ENCODE measurements around the gene TMEM132C.

TMEM132C gene

DNA sequence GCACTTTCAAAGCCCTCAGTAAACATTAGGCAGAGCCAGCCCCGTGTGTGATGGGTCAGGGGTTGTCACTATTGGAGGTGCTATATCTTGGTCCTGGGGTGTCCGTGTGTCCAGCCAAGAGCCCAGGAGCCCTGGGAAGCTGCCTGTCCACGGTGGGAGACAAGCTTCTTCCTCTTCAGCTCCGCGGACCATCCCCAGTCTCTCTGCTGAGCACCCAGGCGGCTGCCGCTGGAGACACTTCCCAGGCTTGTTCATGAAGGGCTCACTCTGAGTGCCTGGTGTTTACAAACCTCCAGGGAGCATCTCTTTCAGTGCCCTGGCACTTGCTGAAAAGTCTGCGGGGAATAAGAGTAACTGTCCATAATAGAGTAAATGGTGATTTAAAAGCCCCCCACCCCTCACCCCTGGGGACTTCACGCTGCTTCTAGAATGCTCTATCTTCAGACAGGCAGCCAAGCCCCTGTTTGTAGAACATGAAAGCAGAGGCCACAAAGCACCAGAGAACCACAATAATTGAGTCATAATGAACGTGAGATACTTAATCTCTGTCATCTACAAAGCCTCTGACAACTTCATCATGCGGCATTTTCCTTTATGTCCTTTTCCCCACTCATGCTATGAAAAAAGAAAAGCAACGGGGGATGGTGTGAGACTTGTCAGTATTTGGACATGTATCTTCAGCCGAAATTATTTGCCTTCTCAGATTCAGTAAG, 178.6 kb downstream of the TMEM132C start:
- ChIA-PET POLR2A (no interaction called here), CTCF (no interaction called here)
- TF ChIP-seq L3MBTL2 (conservative IDR thresholded peaks at IDR 0.05) (no peak), SUZ12 (IDR thresholded peaks at IDR 0.05) (no peak), FOXM1 (IDR thresholded peaks at IDR 0.05; ENCODE audit: borderline replicate concordance) (no peak), ZNF384 (IDR thresholded peaks at IDR 0.05) (no peak), SP1 (IDR thresholded peaks at IDR 0.05) (no peak), ELF4 (IDR thresholded peaks at IDR 0.05) (no peak), FOXK2 (IDR thresholded peaks at IDR 0.05) (no peak), HDGF (IDR thresholded peaks at IDR 0.05; ENCODE audit: borderline replicate concordance) (no peak), FOXA1 (IDR thresholded peaks at IDR 0.05) (no peak), TARDBP (IDR thresholded peaks at IDR 0.05) (no peak), CTBP1 (IDR thresholded peaks at IDR 0.05; ENCODE audit: borderline replicate concordance) (no peak), ARNT (IDR thresholded peaks at IDR 0.05) (no peak), PKNOX1 (IDR thresholded peaks at IDR 0.05) (no peak), BHLHE40 (IDR thresholded peaks at IDR 0.05; ENCODE audit: borderline replicate concordance) (no peak), LEF1 (IDR thresholded peaks at IDR 0.05; ENCODE audit: borderline replicate concordance) (no peak), NFRKB (IDR thresholded peaks at IDR 0.05) (no peak)
- DNase-seq (ENCODE audit: extremely low spot score) = no peak

GRCh38 chr12:128449146-128449894, 182.3 kb downstream of the TMEM132C start:
- ChIA-PET CTCF (no interaction called here), POLR2A (no interaction called here)
- DNase-seq (ENCODE audit: extremely low spot score) = no peak
- TF ChIP-seq SP1 (IDR thresholded peaks at IDR 0.05) (no peak), CTBP1 (IDR thresholded peaks at IDR 0.05; ENCODE audit: borderline replicate concordance) (no peak), SUZ12 (IDR thresholded peaks at IDR 0.05) (no peak), HDGF (IDR thresholded peaks at IDR 0.05; ENCODE audit: borderline replicate concordance) (no peak), NFRKB (IDR thresholded peaks at IDR 0.05) (no peak), L3MBTL2 (conservative IDR thresholded peaks at IDR 0.05) (no peak), BHLHE40 (IDR thresholded peaks at IDR 0.05; ENCODE audit: borderline replicate concordance) (no peak), FOXM1 (IDR thresholded peaks at IDR 0.05; ENCODE audit: borderline replicate concordance) (no peak), FOXA1 (IDR thresholded peaks at IDR 0.05) (no peak), ARNT (IDR thresholded peaks at IDR 0.05) (no peak), FOXK2 (IDR thresholded peaks at IDR 0.05) (no peak), LEF1 (IDR thresholded peaks at IDR 0.05; ENCODE audit: borderline replicate concordance) (no peak), TARDBP (IDR thresholded peaks at IDR 0.05) (no peak), ZNF384 (IDR thresholded peaks at IDR 0.05) (no peak), PKNOX1 (IDR thresholded peaks at IDR 0.05) (no peak), ELF4 (IDR thresholded peaks at IDR 0.05) (no peak)

- DNase-seq (ENCODE audit: extremely low spot score) = no peak
- ChIA-PET POLR2A (no interaction called here), CTCF (no interaction called here)
- TF ChIP-seq ARNT (IDR thresholded peaks at IDR 0.05) = no peak
- no peak for TF ChIP-seq LEF1 (IDR thresholded peaks at IDR 0.05; ENCODE audit: borderline replicate concordance)
- no peak for TF ChIP-seq HDGF (IDR thresholded peaks at IDR 0.05; ENCODE audit: borderline replicate concordance)
- no peak for TF ChIP-seq PKNOX1 (IDR thresholded peaks at IDR 0.05)
- TF ChIP-seq L3MBTL2 (conservative IDR thresholded peaks at IDR 0.05) = no peak
- no peak for TF ChIP-seq ELF4 (IDR thresholded peaks at IDR 0.05)
- no peak for TF ChIP-seq TARDBP (IDR thresholded peaks at IDR 0.05)
- TF ChIP-seq CTBP1 (IDR thresholded peaks at IDR 0.05; ENCODE audit: borderline replicate concordance) = no peak
- no peak for TF ChIP-seq FOXA1 (IDR thresholded peaks at IDR 0.05)
These were observed 183.8 kb downstream of the TMEM132C start for GRCh38 chr12:128450810-128451209.

- ChIA-PET POLR2A (no interaction called here), CTCF (no interaction called here)
- DNase-seq (ENCODE audit: extremely low spot score) = no peak
- TF ChIP-seq LEF1 (IDR thresholded peaks at IDR 0.05; ENCODE audit: borderline replicate concordance) (no peak), ARNT (IDR thresholded peaks at IDR 0.05) (no peak), CTBP1 (IDR thresholded peaks at IDR 0.05; ENCODE audit: borderline replicate concordance) (no peak)
These were observed 188.9 kb downstream of the TMEM132C start for GRCh38 chr12:128455851-128456250.

DNA sequence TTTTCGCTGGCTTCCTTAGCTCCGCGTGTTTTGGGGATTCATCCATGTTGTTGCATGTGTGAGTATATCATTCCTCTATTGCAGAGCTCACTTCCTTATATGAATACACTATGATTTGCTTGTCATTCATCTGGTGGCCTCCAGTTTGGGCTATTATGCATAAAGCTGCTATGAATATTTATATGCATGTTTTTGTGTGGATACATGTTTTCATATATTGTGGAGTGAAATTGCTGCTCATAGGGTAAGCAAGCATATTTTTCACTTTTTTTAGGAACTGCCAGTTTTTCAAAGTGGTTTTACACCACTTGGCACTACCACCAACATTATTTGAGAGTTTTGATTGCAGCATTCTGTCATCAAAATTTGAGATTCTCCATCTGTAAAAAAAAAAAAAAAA, 190.0 kb downstream of the TMEM132C start:
- ChIA-PET POLR2A (no interaction called here), CTCF (no interaction called here)
- no peak for TF ChIP-seq L3MBTL2 (conservative IDR thresholded peaks at IDR 0.05)
- no peak for TF ChIP-seq NFRKB (IDR thresholded peaks at IDR 0.05)
- TF ChIP-seq CTBP1 (IDR thresholded peaks at IDR 0.05; ENCODE audit: borderline replicate concordance) = no peak
- TF ChIP-seq ARNT (IDR thresholded peaks at IDR 0.05) = no peak
- TF ChIP-seq HDGF (IDR thresholded peaks at IDR 0.05; ENCODE audit: borderline replicate concordance) = no peak
- TF ChIP-seq SUZ12 (IDR thresholded peaks at IDR 0.05) = no peak
- TF ChIP-seq BHLHE40 (IDR thresholded peaks at IDR 0.05; ENCODE audit: borderline replicate concordance) = no peak
- no peak for TF ChIP-seq SP1 (IDR thresholded peaks at IDR 0.05)
- no peak for TF ChIP-seq PKNOX1 (IDR thresholded peaks at IDR 0.05)
- no peak for TF ChIP-seq ELF4 (IDR thresholded peaks at IDR 0.05)
- no peak for TF ChIP-seq FOXK2 (IDR thresholded peaks at IDR 0.05)
- no peak for TF ChIP-seq FOXA1 (IDR thresholded peaks at IDR 0.05)
- TF ChIP-seq TARDBP (IDR thresholded peaks at IDR 0.05) = no peak
- no peak for TF ChIP-seq LEF1 (IDR thresholded peaks at IDR 0.05; ENCODE audit: borderline replicate concordance)
- TF ChIP-seq FOXM1 (IDR thresholded peaks at IDR 0.05; ENCODE audit: borderline replicate concordance) = no peak
- TF ChIP-seq ZNF384 (IDR thresholded peaks at IDR 0.05) = no peak
- no peak for DNase-seq (ENCODE audit: extremely low spot score)
